H1 (cell line): ENCODE results near the gene TSHZ2.

Source experiments
- ASH2L ChIP-seq: fragments of 200-600, 300-600 bp; sonication (generic); IDR thresholded peaks from one replicate; pipeline ENCODE4 v1.7.1; 2017; ENCODE audit warnings: low read length
- BRCA1 ChIP-seq: IDR thresholded peaks from 2 replicates; pipeline ENCODE4 v1.6.1; 2012; ENCODE audit warnings: low read depth, low read length, improper control_type of control experiment
- CTCF ChIP-seq, 3 experiments: IDR thresholded peaks; 1 replicate in 2 of 3; 2 replicates in 1 of 3; pipeline versions ENCODE4 v1.5.1 to v1.6.1; 2011; ENCODE audit warnings: low read length in 3 of 3, mild to moderate bottlenecking in 3 of 3, inconsistent platforms in 2 of 3, low read depth in 1 of 3, moderate library complexity in 1 of 3; ENCODE audit not compliant: insufficient read depth in 1 of 3; ENCODE audit errors: control extremely low read depth in 1 of 3
- EGR1 ChIP-seq: IDR thresholded peaks from 2 replicates; pipeline ENCODE4 v1.6.1; 2011; ENCODE audit warnings: low read depth, low read length, borderline replicate concordance
- EP300 ChIP-seq, 2 experiments: IDR thresholded peaks; 1 replicate in 1 of 2; 2 replicates in 1 of 2; pipeline ENCODE4 v1.6.1; 2011 to 2012; ENCODE audit warnings: low read depth in 2 of 2, low read length in 2 of 2, mild to moderate bottlenecking in 2 of 2, borderline replicate concordance in 1 of 2, inconsistent platforms in 1 of 2, moderate library complexity in 1 of 2
- EZH2 ChIP-seq: fragments of 200-600 bp; sonication (generic); IDR thresholded peaks from 2 replicates; pipeline ENCODE4 v1.7.1; 2012; ENCODE audit warnings: low read depth, mild to moderate bottlenecking, moderate library complexity, low read length, inconsistent platforms; ENCODE audit not compliant: severe bottlenecking
- GTF2F1 ChIP-seq: IDR thresholded peaks from 2 replicates; pipeline ENCODE4 v1.6.1; 2012; ENCODE audit warnings: low read depth, low read length, improper control_type of control experiment, borderline replicate concordance
- HDAC2 ChIP-seq, 2 experiments: fragments of 300-600 bp in 1 of 2; sonication (generic) in 1 of 2; IDR thresholded peaks; 2 replicates each; pipeline ENCODE4 v1.6.1; 2011 to 2012; ENCODE audit warnings: low read depth in 2 of 2, low read length in 2 of 2, mild to moderate bottlenecking in 2 of 2, moderate library complexity in 2 of 2, borderline replicate concordance in 1 of 2, inconsistent platforms in 1 of 2
- JUND ChIP-seq: IDR thresholded peaks from 2 replicates; pipeline ENCODE4 v1.6.1; 2011; ENCODE audit warnings: mild to moderate bottlenecking, improper control_type of control experiment, low read length
- KDM1A ChIP-seq: fragments of 200-600, 300-600 bp; sonication (generic); IDR thresholded peaks from 2 replicates; pipeline ENCODE4 v1.7.1; 2016; ENCODE audit warnings: mild to moderate bottlenecking, low read length, borderline replicate concordance
- POLR2AphosphoS5 ChIP-seq: IDR thresholded peaks from 2 replicates; pipeline ENCODE4 v1.6.1; 2011; ENCODE audit warnings: low read depth, low read length
- RAD21 ChIP-seq, 2 experiments: IDR thresholded peaks in 1 of 2; conservative IDR thresholded peaks in 1 of 2; 2 replicates each; pipeline ENCODE4 v1.6.1; 2011; ENCODE audit warnings: low read depth in 2 of 2, low read length in 2 of 2, improper control_type of control experiment in 1 of 2, inconsistent platforms in 1 of 2, mild to moderate bottlenecking in 1 of 2, moderate library complexity in 1 of 2
- SP2 ChIP-seq: IDR thresholded peaks from 2 replicates; pipeline ENCODE4 v1.6.1; 2012; ENCODE audit warnings: mild to moderate bottlenecking, low read length, inconsistent platforms

GRCh38 chr20:53002786-53003185, 30.6 kb downstream of the TSHZ2 start:
- TF ChIP-seq BRCA1 (no peak), JUND (no peak), CTCF (IDR thresholded peaks at IDR 0.05; ENCODE audit: control extremely low read depth in 1 of 3, insufficient read depth in 1 of 3, low read depth in 1 of 3, low read length in 3 of 3) (no peak), EZH2 (no peak), GTF2F1 (no peak), KDM1A (no peak), EGR1 (no peak), SP2 (no peak), HDAC2 (IDR thresholded peaks at IDR 0.05; ENCODE audit: borderline replicate concordance in 1 of 2, low read depth in 2 of 2, low read length in 2 of 2) (no peak), ASH2L (no peak), RAD21 (IDR thresholded peaks at IDR 0.05 in 1 of 2, conservative IDR thresholded peaks at IDR 0.05 in 1 of 2; ENCODE audit: low read depth in 2 of 2, low read length in 2 of 2) (no peak), EP300 (IDR thresholded peaks at IDR 0.05; ENCODE audit: borderline replicate concordance in 1 of 2, low read depth in 2 of 2, low read length in 2 of 2) (no peak), POLR2AphosphoS5 (no peak)
